Measurements from ENCODE around the gene RGL3.
"Not testable (repeated sequence)": the region's sequence is repeated elsewhere in the genome, so short reads cannot be mapped to it uniquely, and the experiment has no call there.

The RGL3 gene

GRCh38 chr19:11356074-11356397 lies 63.1 kb downstream of the RGL3 start:
- no peaks in the 10 kb centered on the region for H3K27me3 ChIP-seq
- peak overlapping the region; percentile 73 to 79 for H3K4me3 ChIP-seq
- peaks cover 0 to 33% (median 13%) of the 10 kb centered on the region in 3 donors for H3K36me3 ChIP-seq
- peaks cover 0 to 23% (median 15%) of the 10 kb centered on the region in 4 donors for H3K4me1 ChIP-seq
- no peak for DNase-seq
- H3K27ac ChIP-seq, result peak overlapping the region; percentile 76 to 84
- TF ChIP-seq CTCF (IDR thresholded peaks at IDR 0.05), result no peak
- no peaks in the 10 kb centered on the region for H3K9me3 ChIP-seq
- intact Hi-C loops (cut with DNase I; ENCODE audit: low total_unique reads), result no loop called here

- peak; percentile 97 to 98 for DNase-seq
- Histone ChIP-seq H3K27me3 (no peaks in the 10 kb centered on the region), H3K36me3 (peaks cover 0 to 27% (median 7%) of the 10 kb centered on the region in 3 donors), H3K4me3 (peak within 1 kb of the TSS; percentile 73 to 79), H3K27ac (peak within 1 kb of the TSS; percentile 76 to 84), H3K4me1 (peaks cover 0 to 23% (median 15%) of the 10 kb centered on the region in 4 donors), H3K9me3 (no peaks in the 10 kb centered on the region)
- intact Hi-C loops (cut with DNase I; ENCODE audit: low total_unique reads), result no loop called here
- no peak for TF ChIP-seq CTCF (IDR thresholded peaks at IDR 0.05)
These were observed 63.7 kb downstream of the RGL3 start, which contains the start of gene PLPPR2 for GRCh38 chr19:11355160-11356073. Gene PLPPR2 (plus strand): TSS chr19:11355432. CDS start chr19:11357674, 2,242 bp downstream.

- Histone ChIP-seq H3K36me3 (peaks cover 0 to 21% (median 7%) of the 10 kb centered on the region in 3 donors), H3K4me1 (peaks cover 0 to 23% (median 15%) of the 10 kb centered on the region in 4 donors)
- H3K9me3 ChIP-seq; H3K27ac ChIP-seq; intact Hi-C loops (cut with DNase I; ENCODE audit: low total_unique reads); DNase-seq; H3K27me3 ChIP-seq; H3K4me3 ChIP-seq: not testable (repeated sequence)
These were observed 65.0 kb downstream of the RGL3 start for GRCh38 chr19:11354102-11354501.

GRCh38 chr19:11349171-11349570 lies 69.9 kb downstream of the RGL3 start:
- Histone ChIP-seq H3K36me3 (peaks cover 0 to 9% (median 7%) of the 10 kb centered on the region in 3 donors), H3K9me3 (no peaks in the 10 kb centered on the region), H3K27ac (no peak overlapping the region), H3K4me3 (no peak overlapping the region), H3K4me1 (peaks cover 0 to 27% (median 20%) of the 10 kb centered on the region in 4 donors), H3K27me3 (no peaks in the 10 kb centered on the region)
- DNase-seq, result no peak
- intact Hi-C loops (cut with DNase I; ENCODE audit: low total_unique reads), result loop anchor here (5.0 kb wide), 1 partner anchor 33 kb away; the partner anchor contains the start of gene EPOR
- no peak for TF ChIP-seq CTCF (IDR thresholded peaks at IDR 0.05)

- H3K36me3 ChIP-seq, result peaks cover 0 to 12% (median 9%) of the 10 kb centered on the region in 3 donors
- peak overlapping the region; percentile 88 to 94 for H3K27ac ChIP-seq
- H3K4me1 ChIP-seq, result peaks cover 0 to 37% (median 32%) of the 10 kb centered on the region in 4 donors
- intact Hi-C loops (cut with DNase I; ENCODE audit: low total_unique reads), result loop anchor here (5.0 kb wide), 1 partner anchor 35 kb away; the partner anchor contains the start of gene EPOR
- H3K4me3 ChIP-seq, result no peak overlapping the region
- no peak for DNase-seq
- TF ChIP-seq CTCF (IDR thresholded peaks at IDR 0.05), result no peak
- no peaks in the 10 kb centered on the region for H3K9me3 ChIP-seq
- no peaks in the 10 kb centered on the region for H3K27me3 ChIP-seq
These were observed 71.5 kb downstream of the RGL3 start for GRCh38 chr19:11347546-11348039.
